ENCODE data around the gene FTCD.

FTCD gene

GRCh38 chr21:46185716-46186115 is 30.3 kb upstream of the FTCD start:
- TF ChIP-seq CTCF (IDR thresholded peaks at IDR 0.05; ENCODE audit: low read depth, low read length), result no peak

GRCh38 chr21:46184625-46185555 is 29.5 kb upstream of the FTCD start:
- no peak for TF ChIP-seq CTCF (IDR thresholded peaks at IDR 0.05; ENCODE audit: low read depth, low read length)
- peak overlapping the region; percentile 92 for H3K4me3 ChIP-seq (ENCODE audit: low read depth, low read length)

More at GRCh38 chr21:46185716-46186115, 30.3 kb upstream of the FTCD start:
- no peak overlapping the region for H3K4me3 ChIP-seq (ENCODE audit: low read depth, low read length)

GRCh38 chr21:46183910-46184624 is 28.7 kb upstream of the FTCD start, which contains the start of gene SPATC1L:
Gene SPATC1L, minus strand, starts transcription at chr21:46184459. Its CDS starts 1,643 bp downstream, at chr21:46182816.
- H3K4me3 ChIP-seq (ENCODE audit: low read depth, low read length), result peak within 1 kb of the TSS; percentile 92
- TF ChIP-seq CTCF (IDR thresholded peaks at IDR 0.05; ENCODE audit: low read depth, low read length), result no peak

- peak overlapping the region; percentile 92 for H3K4me3 ChIP-seq (ENCODE audit: low read depth, low read length)
These were observed 28.0 kb upstream of the FTCD start for GRCh38 chr21:46183337-46183909.

GRCh38 chr21:46182548-46183336 is 27.4 kb upstream of the FTCD start:
- no peak overlapping the region for H3K4me3 ChIP-seq (ENCODE audit: low read depth, low read length)
- no peak for TF ChIP-seq CTCF (IDR thresholded peaks at IDR 0.05; ENCODE audit: low read depth, low read length)

- no peak overlapping the region for H3K4me3 ChIP-seq (ENCODE audit: low read depth, low read length)
- TF ChIP-seq CTCF (IDR thresholded peaks at IDR 0.05; ENCODE audit: low read depth, low read length), result no peak
These were observed 26.7 kb upstream of the FTCD start for GRCh38 chr21:46181953-46182547.

- no peak for TF ChIP-seq CTCF (IDR thresholded peaks at IDR 0.05; ENCODE audit: low read depth, low read length)
- H3K4me3 ChIP-seq (ENCODE audit: low read depth, low read length), result no peak overlapping the region
These were observed 26.1 kb upstream of the FTCD start for GRCh38 chr21:46181436-46181835.

Measured in WI38 (cell line).